Stimulated activated CD4-positive, alpha-beta T cell treated with anti-CD3 and anti-CD28 coated beads, Interleukin-1b, Interleukin-23, amount 100 ng/mL, for 4 hours (primary cell): ENCODE measurements around the gene GRM1.

Experiments
- DNase-seq, 2 donors: peaks; one replicate each; pipeline ENCODE4 v3.0.0-alpha.2; 2020; ENCODE audit warnings: low read depth in 2 of 2

Gene GRM1

GRCh38 chr6:146097586-146097985, 68.7 kb downstream of the GRM1 start:
- DNase-seq, result no peak

GRCh38 chr6:146100776-146101175, 71.9 kb downstream of the GRM1 start:
- DNase-seq, result no peak

- DNase-seq, result no peak
Measured at GRCh38 chr6:146103416-146104072, 74.7 kb downstream of the GRM1 start.

GRCh38 chr6:146106532-146106931, 77.7 kb downstream of the GRM1 start:
- no peak for DNase-seq

GRCh38 chr6:146110990-146111389, 82.1 kb downstream of the GRM1 start:
- no peak for DNase-seq

- DNase-seq, result no peak
Measured at GRCh38 chr6:146111881-146112450, 83.1 kb downstream of the GRM1 start.

GRCh38 chr6:146113084-146113623, 84.3 kb downstream of the GRM1 start:
- no peak for DNase-seq

GRCh38 chr6:146123616-146124015, 94.8 kb downstream of the GRM1 start:
- no peak for DNase-seq

GRCh38 chr6:146127447-146128215, 98.8 kb downstream of the GRM1 start:
- no peak for DNase-seq

- DNase-seq, result no peak
Measured at GRCh38 chr6:146133866-146134265, 105.0 kb downstream of the GRM1 start.

GRCh38 chr6:146135167-146135566, 106.3 kb downstream of the GRM1 start:
- DNase-seq, result no peak

GRCh38 chr6:146146836-146147235, 118.0 kb downstream of the GRM1 start:
- DNase-seq, result no peak

- DNase-seq, result no peak
Measured at GRCh38 chr6:146149770-146150169, 120.9 kb downstream of the GRM1 start.

GRCh38 chr6:146153040-146153758, 124.3 kb downstream of the GRM1 start:
- DNase-seq, result no peak

- no peak for DNase-seq
Measured at GRCh38 chr6:146154197-146154596, 125.3 kb downstream of the GRM1 start.

- no peak for DNase-seq
Measured at GRCh38 chr6:146161664-146162063, 132.8 kb downstream of the GRM1 start.

- DNase-seq, result no peak
Measured at GRCh38 chr6:146169872-146170271, 141.0 kb downstream of the GRM1 start.

GRCh38 chr6:146177785-146178184, 148.9 kb downstream of the GRM1 start:
- no peak for DNase-seq

GRCh38 chr6:146183831-146184230, 155.0 kb downstream of the GRM1 start:
- DNase-seq, result no peak

- no peak for DNase-seq
Measured at GRCh38 chr6:146184701-146185100, 155.8 kb downstream of the GRM1 start.

- DNase-seq, result no peak
Measured at GRCh38 chr6:146189131-146189530, 160.3 kb downstream of the GRM1 start.

GRCh38 chr6:146190581-146190980, 161.7 kb downstream of the GRM1 start:
- DNase-seq, result no peak
